Measurements from ENCODE around the gene OR4P4.

Gene OR4P4

DNA sequence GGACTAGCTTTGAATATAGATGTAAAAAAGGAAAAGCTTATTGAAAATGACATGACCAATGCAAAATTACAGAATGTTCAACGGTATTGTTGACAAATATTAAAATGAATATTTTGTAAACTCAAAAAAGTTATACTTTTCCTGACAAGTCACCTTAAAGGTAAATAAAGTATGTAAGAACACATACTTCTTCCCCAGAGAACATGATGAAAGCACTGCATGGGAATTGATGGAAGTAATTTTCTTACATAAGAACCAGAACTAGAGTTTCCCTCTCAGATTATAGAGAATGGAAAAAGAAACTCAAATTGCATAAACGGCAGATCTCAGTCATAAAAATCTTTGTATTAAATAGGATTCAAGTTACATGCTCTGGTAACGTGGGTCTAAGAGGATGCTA is at the start of gene OR4P4:
TSS of gene OR4P4 (plus strand) at position 301 of the 400 bp plus-strand sequence.
- no peak for ATAC-seq

GRCh38 chr11:55607545-55607944 is 27.4 kb upstream of the OR4P4 start, which contains the start of gene OR4C11:
OR4C11 (minus strand) TSS chr11:55607645; CDS start chr11:55604373, 3,272 bp downstream.
- no peak for ATAC-seq

DNA sequence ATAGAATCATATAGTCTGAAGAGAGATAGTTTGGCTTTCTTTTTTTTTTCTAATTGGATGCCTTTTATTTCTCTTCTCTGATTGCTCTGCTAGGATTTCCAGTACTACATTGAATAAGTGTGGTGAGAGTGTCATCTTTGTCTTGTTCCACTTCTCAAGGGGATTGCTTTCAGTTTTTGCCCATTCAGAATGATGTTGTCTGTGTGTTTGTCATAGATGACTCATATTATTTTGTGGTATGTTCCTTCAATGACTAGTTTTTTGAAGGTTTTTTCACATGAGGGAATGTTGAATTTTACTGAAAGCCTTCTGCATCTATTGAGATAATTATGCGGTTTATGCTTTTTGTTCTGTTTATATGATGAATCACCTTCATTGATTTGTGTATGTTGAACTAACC is 10.4 kb upstream of the OR4P4 start:
- no peak for ATAC-seq

- ATAC-seq = no peak
Observed at GRCh38 chr11:55648027-55648426, 13.1 kb downstream of the OR4P4 start, which contains the start of gene OR4S2. OR4S2 (plus strand) TSS chr11:55648327; CDS start chr11:55650904, 2,577 bp downstream.

- ATAC-seq = no peak
Observed at GRCh38 chr11:55652560-55652959, 17.6 kb downstream of the OR4P4 start.

DNA sequence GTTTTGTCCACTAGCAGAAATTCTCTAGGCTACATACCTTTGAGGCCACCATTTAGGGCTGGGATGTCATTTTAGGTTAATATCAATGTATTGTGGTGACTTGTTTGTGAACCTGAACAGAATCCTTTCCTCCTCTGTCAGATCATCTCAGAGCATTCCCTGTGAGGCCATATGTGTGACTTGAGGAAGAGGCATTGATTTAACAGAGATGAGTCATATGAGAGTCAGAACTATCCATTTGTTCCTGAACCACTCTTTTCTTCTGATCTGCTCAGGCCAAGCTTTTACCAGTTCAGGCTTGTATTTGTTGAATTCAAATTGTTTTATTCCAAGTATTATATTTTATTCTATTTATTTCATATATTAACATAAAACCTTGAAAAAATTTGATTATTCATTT is 20.2 kb downstream of the OR4P4 start:
- ATAC-seq = no peak

DNA sequence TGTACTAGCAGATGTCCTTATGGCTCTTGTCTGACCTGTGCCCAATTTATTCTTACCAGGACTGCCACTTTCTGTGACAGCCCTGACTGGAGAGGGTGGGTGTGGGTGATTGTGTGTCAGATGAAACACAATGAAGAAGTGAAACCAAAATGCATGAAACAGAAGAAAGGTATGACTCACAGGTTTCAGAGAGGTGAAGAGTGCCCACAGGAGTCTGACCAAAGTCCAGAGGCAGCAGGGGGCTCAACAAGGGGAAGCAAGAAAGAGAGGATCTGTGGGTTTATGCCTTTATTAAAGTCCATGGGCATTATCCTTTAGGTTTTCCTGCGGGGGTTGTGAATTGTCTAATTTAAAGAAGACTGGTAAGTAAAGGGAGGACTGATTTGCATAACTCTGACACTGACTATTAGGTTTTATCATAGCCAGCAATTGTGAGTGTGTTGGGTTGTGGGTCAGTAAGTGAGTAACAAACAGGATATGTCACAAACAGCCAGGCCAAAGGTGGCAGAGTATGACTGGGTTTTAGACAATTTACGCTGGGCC is 23.2 kb downstream of the OR4P4 start:
- ATAC-seq = no peak

- ATAC-seq = no peak
Observed at GRCh38 chr11:55658608-55659007, 23.7 kb downstream of the OR4P4 start.

DNA sequence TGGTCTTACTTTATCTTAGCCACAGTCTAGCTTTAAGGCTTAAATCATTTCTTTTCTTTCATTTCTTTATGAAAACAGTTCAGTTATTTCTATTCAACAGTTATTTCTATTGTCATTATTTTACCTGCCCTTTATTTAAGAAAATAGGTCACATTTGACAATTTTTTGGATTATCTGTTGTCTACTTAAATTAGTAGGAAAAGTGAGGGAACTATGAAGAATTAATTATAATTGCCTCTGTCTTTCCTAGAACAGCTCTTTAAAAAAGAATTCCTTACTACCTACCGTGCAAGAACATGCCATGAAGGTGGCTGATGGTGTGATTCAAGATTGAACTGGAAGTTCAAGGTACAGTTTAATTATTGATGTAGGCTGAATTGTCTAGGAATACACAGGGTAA is 27.0 kb downstream of the OR4P4 start, which contains the start of gene OR4C6:
TSS of gene OR4C6 (plus strand) at position 301 of the 400 bp plus-strand sequence. CDS start 2,966 bp downstream, outside the sequence.
- ATAC-seq = no peak

DNA sequence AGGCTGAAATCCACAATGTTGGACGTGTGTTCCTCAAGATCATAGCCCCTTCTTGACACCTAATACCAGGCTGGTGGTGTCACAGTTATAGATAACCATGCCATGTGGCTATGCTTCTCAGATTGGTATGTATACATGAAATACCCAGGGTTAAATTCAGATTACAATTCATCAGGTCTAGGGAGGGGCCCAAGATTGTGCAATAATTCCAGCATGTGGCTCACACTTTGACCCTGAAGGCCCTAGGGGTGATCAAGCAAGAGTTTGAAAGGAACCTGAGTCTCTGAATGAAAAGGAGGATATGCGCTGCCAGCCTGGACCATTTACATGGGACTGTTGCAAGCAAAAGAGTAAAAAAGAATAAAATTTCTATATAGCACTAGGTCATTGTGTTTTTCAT is 34.5 kb downstream of the OR4P4 start:
- ATAC-seq = no peak

- no peak for ATAC-seq
Observed at GRCh38 chr11:55673860-55674259, 38.9 kb downstream of the OR4P4 start.

Data from activated CD4-positive, CD25-positive, alpha-beta regulatory T cell treated with anti-CD3 and anti-CD28 coated beads, Interleukin-2, amount 50 U/mL, for 24 hours (primary cell).